ENCODE results near the gene CDS2.

Gene CDS2

DNA sequence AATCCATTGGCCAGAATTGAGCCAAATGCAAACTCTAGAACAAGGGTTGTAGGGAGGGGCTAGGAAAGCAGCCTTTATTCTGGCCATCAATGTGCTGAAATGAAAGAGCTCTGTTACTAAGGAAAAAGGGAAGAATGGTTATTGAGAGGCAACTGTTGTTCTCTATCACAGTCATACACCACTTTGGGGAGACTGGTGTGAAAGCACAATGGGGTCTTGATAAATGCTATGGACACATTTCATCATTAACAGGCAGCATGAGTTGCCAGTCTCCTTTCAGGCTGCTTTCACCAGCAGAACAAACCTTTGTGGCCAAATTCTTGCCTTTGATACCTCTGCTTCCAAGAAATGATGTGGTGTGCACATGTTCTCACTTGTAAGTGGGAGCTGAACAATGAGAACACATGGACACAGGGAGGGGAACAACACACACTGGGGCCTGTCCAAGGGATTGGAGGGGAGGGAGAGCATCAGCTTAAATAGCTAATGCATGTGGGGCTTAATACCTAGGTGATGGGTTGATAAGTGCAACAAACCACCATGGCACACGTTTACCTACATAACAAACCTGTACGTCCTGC lies 86.2 kb downstream of the CDS2 start:
- no peak for DNase-seq

DNA sequence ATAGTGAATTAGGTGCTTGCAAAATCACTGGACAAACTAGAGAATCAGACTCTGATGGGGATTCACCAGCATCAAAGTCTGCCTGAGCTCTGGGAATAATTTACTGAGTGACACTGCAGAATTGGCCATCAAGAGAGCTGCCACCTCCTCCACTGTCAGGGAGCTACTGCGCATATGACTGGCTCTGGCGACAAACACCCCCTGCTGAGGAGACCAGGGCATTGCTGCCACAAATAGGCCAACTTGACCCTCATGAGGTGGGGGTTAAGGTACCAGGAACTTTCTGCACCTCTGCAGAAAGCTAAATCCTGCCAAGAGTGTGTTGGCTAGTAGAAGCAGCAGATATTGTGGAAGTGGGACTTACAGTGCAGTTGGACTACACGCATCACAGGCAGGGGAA lies 88.0 kb downstream of the CDS2 start:
- no peak for DNase-seq

DNA sequence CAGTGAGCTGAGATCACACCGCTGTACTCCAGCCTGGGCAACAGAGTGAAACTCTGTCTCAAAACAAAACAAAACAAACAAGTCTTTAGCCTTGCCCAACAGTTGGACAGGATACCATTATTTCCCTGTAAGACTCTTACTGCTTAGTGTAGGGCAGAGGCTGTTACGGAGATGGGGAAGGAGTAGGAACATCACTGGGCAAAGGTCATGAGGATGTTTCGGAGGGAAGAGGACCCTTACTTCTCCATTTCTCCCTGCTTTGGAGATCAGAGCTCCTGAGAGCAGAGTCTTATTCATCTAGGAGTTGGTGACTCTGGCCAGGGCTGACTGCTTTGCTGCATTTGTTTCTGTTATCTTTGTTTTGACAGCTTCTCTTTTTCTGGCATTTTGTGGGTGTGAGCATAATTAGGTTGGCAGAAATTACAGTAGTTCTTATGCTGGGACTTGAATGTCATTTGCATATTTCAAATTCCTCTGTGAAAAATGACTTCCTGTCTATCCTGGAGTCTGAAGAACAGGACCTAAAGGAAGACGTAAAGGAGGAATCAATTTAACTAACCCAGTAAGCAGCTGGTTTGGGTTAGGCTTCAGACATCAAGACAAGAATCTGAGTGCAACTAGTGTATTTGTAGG lies 89.0 kb downstream of the CDS2 start:
- peak; percentile 76 to 80 for DNase-seq

DNA sequence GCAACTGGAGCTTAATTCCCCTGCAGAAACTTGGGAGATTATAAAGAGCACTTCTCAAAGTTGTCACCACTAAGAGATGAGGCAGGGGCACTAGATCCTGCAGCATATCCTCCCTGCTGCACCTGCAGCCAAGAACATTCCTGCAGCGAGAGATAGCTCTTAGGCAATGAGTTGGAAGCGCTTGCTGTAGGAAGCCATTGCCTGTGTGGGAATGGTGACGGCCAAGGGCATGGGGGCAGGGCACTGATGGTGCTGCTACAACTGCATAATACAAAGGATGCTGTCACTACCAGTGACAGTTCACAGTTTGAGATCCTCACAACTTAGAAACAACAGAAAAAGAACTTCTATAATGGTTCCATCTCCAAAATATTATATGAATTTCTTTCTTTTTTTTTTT lies 89.9 kb downstream of the CDS2 start:
- no peak for DNase-seq

DNA sequence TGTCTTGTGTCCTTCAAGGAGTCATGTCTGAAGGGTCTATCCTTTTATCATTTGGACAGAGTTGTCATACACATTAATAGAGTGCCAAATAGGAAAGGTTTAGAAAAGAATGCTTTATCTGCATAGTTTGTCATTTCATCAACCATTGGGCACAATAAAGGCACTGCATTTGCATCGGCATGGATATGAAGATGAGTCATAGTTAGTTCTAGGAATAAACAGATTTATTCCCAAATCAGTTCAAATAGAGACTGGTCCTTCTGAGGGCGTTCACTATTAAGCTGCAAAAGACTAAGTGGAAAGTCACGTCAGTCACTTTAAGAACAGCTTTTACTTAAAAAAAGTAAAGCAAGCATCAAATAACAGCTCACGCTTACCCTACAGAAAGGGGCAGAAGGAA lies 90.8 kb downstream of the CDS2 start:
- DNase-seq = no peak

DNA sequence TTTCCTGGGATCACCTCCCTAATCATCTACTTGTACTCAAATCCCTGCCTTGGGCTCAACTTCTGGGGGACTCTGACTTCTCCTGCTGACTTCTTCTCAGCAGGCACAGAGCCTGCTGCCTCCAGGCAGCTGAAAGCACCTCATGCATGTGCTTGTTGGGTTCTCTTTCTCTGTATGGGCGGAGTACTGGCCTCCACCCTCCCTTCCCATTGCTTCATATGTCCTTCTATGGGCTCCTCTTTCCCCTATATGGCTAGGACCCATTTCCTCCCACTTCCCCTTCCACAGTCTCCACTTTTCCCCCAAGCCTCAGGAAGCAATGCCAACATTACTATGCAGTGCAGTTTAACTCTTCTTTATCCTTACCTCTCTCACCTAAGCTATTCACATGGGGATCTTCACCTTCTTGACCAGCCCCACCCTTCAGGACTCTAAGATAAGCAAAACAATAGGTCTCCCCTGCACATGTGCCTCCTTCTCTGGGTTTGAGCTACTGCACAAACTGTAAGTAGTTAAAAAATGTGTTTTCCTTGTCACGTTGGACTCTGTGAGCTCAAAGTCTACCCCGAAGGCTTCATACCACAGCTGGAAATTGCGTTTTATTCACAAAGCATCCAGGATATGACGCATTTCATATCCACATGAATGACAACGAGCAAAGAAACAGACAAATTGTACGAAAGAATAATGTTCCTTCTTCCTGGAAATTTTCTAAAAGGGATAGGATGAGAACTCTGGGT lies 93.7 kb downstream of the CDS2 start:
- DNase-seq = peak; percentile 53 to 75

DNA sequence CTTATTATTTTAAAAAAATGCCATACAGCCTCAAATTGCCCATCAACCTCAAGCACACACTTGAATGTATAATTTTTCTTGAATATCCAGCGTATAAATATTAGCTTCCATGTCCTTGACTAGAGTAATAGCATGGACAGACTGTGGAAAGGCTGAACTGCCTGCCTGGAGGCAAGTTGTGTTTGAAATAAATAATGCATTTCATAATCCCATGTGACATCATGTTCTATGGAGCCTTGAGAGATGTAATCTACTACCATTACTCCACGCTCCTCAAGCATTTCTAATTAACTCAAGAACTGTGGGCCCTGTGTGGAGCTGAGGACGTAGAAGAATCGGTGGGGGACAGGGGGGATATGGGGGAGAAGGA lies 94.2 kb downstream of the CDS2 start:
- DNase-seq = peak in 1 of 2 donors; percentile 41

DNA sequence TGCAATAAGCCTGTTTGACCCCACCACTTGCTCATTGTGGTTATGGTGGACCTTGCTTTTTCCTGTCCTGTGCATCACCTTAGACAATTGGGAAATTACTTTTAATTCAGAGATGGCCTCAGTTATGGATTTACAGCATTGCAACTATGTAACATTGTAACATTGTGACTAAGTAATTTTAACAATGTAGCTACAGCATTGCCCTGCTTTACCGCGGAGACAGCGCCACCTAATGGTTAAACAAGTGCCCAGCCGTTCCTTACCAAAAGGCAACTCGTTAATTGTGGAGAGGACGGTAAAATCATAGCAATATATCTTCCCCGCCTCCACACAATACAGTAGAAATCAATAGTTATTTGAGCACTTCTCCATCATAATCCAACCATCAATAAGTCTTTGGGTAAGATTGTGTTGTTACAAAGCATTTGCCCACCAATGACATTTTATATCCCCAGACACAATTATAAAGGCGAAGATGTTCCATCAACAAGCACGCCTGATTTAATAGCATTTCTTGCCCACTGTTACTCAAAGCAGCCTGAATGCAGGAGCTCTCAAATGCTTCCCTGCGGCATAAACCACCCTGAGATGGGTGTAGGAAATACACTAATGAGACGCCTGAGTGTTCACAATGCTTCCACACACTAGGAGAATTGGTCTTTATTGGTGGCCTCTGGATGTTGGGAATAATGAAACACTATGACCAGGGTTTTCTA lies 96.3 kb downstream of the CDS2 start:
- DNase-seq = peak; percentile 75 to 79

DNA sequence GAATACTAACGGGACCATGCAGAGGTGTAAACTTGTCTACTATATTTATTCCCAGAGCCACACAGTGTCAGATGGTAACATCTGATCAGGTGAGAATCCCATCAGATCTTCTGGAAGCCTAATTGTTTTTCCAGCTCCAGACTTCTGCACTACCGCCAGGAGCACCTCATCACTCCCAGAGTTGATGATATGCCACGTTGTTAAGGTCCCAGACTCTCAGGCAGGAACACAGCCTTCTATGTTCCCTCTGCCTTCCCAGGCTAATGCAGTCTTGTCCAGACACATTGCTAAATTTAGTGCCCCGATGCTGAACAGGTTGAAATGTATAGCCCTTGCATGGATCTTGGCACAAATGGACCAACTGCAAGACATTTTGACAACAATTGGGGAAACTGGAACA lies 103.7 kb downstream of the CDS2 start:
- no peak for DNase-seq

DNA sequence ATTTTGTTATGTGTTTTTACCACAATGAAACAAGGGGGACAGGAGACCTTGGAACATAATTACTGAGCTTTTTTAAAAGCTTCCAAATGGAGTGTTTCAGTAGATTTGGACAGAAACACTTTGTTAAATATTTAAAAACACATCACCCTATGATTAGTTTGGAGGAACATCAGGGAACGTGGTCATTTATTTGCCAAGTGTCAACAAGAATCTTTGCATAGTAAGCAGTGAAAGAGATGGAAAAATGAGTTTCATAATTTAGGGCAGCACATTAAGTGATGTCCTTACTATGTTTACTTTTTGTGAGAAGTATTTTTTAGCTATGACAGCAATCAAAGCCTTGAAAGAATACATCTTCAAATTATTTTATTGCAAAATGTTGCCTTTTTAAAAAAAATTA lies 107.3 kb downstream of the CDS2 start:
- DNase-seq = no peak

DNA sequence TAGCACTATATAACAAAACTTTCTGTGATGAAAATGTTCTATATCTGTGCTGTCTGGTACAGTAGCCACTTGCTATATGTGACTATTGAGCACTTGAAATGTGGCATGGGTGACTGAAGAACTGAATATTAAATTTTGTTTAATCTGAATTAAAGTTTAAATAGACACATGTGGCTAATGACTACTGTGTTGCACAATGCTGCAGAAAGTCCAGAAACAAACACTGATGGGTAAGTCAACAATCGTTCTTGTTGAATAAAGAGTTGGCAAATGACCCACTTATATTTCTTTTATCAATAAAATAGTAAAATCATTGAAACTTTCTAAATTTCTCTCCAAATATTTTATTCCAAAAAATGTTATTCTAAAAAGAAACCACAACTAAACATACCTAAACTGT lies 108.2 kb downstream of the CDS2 start:
- DNase-seq = no peak

All from inflammatory macrophage (primary cell).